SK-N-SH (cell line): ENCODE results near the gene PPRC1. TPM values are rescaled to one million over a fixed set of nuclear protein-coding genes. Genes with fewer than 3 reads are reported as not detected.

Experiments
- CTCF ChIA-PET: fragments of 300-600, 350-600 bp; formaldehyde crosslinking; extraction: SDS; loops from one replicate; lab custom pipeline; 2021; lab: Yijun Ruan, JAX
- POLR2A ChIA-PET: fragments of 350-600 bp; sonication (Branson Sonifier 250); formaldehyde crosslinking; extraction: SDS; loops from one replicate; lab custom pipeline; 2020; ENCODE audit warnings: antibody characterized with exemption, inconsistent platforms; lab: Yijun Ruan, JAX
- DNase-seq: peaks from one replicate; pipeline ENCODE4 v3.0.0; 2012
- H2AFZ ChIP-seq: fragments of 200-600 bp; sonication (generic); 2 replicates; pipeline ENCODE4 v1.8.1; 2016; ENCODE audit warnings: antibody characterized with exemption, mild to moderate bottlenecking, low read depth
- H3F3A ChIP-seq: fragments of 200-600 bp; sonication (generic); replicated peaks from 2 replicates; pipeline ENCODE3; 2016; ENCODE audit warnings: antibody characterized with exemption, mild to moderate bottlenecking; ENCODE audit not compliant: insufficient read depth
- H3K27ac ChIP-seq, 2 experiments: fragments of 200-500 bp in 1 of 2; fragments of 200-600 bp in 1 of 2; sonication (Bioruptor generic) in 1 of 2; sonication (generic), shearing (Covaris generic) in 1 of 2; 2 replicates each; pipeline versions ENCODE4 v1.5.1 to v1.6.1; 2014 to 2016; ENCODE audit warnings: low read depth in 2 of 2, inconsistent platforms in 1 of 2, low read length in 1 of 2, mild to moderate bottlenecking in 1 of 2, mixed read lengths in 1 of 2
- H3K27me3 ChIP-seq: fragments of 200-600 bp; sonication (generic), shearing (Covaris generic); 2 replicates; pipeline ENCODE4 v1.6.1; 2016; ENCODE audit warnings: mixed run types; ENCODE audit not compliant: insufficient read depth
- H3K36me3 ChIP-seq, 2 experiments: fragments of 200-500 bp in 1 of 2; fragments of 200-600 bp in 1 of 2; sonication (Bioruptor generic) in 1 of 2; sonication (generic) in 1 of 2; replicated peaks in 1 of 2; 2 replicates each; pipeline versions ENCODE3 to v1.5.1; 2014 to 2016; ENCODE audit warnings: low read length in 1 of 2, mild to moderate bottlenecking in 1 of 2; ENCODE audit not compliant: insufficient read depth in 2 of 2, control insufficient read depth in 1 of 2
- H3K4me1 ChIP-seq, 2 experiments: fragments of 200-500 bp in 1 of 2; fragments of 200-600 bp in 1 of 2; sonication (Bioruptor generic) in 1 of 2; sonication (generic), shearing (Covaris generic) in 1 of 2; 2 replicates each; pipeline versions ENCODE4 v1.5.1 to v1.6.1; 2014 to 2016; ENCODE audit warnings: low read depth in 1 of 2, low read length in 1 of 2, mixed run types in 1 of 2; ENCODE audit not compliant: insufficient read depth in 2 of 2, control insufficient read depth in 1 of 2
- H3K4me2 ChIP-seq: fragments of 200-600 bp; sonication (generic), shearing (Covaris generic); 2 replicates; pipeline ENCODE4 v1.6.1; 2017; ENCODE audit warnings: mixed run types
- H3K4me3 ChIP-seq, 2 experiments: fragments of 200-500 bp in 1 of 2; fragments of 200-600 bp in 1 of 2; sonication (Bioruptor generic) in 1 of 2; sonication (generic), shearing (Covaris generic) in 1 of 2; 2 replicates each; pipeline versions ENCODE4 v1.5.1 to v1.8.1; 2014 to 2016; ENCODE audit warnings: low read depth in 2 of 2, inconsistent platforms in 1 of 2, low read length in 1 of 2, mild to moderate bottlenecking in 1 of 2, mixed read lengths in 1 of 2, moderate library complexity in 1 of 2
- H3K79me2 ChIP-seq: fragments of 200-600 bp; sonication (generic); 2 replicates; pipeline ENCODE4 v1.8.1; 2017; ENCODE audit warnings: mild to moderate bottlenecking; ENCODE audit not compliant: insufficient read depth
- H3K9ac ChIP-seq: fragments of 200-600 bp; sonication (generic); 2 replicates; pipeline ENCODE4 v1.6.1; 2017; ENCODE audit warnings: mixed run types
- H3K9me2 ChIP-seq: fragments of 200-600 bp; sonication (generic); 2 replicates; pipeline ENCODE4 v1.6.1; 2017; ENCODE audit warnings: mixed run types
- H3K9me3 ChIP-seq: fragments of 200-600 bp; sonication (generic); 2 replicates; pipeline ENCODE4 v1.6.1; 2017; ENCODE audit warnings: mixed run types, mild to moderate bottlenecking, moderate library complexity
- H4K20me1 ChIP-seq: fragments of 200-600 bp; sonication (generic); 2 replicates; pipeline ENCODE4 v1.6.1; 2017; ENCODE audit warnings: mild to moderate bottlenecking, mixed run types; ENCODE audit not compliant: insufficient read depth
- ELF1 ChIP-seq: IDR thresholded peaks from 2 replicates; pipeline ENCODE4 v1.4.0; 2012
- EZH2phosphoT487 ChIP-seq: fragments of 200-600 bp; sonication (generic); IDR thresholded peaks from 2 replicates; pipeline ENCODE4 v1.6.1; 2017; ENCODE audit warnings: low read depth, mixed run types, mild to moderate bottlenecking, antibody characterized with exemption, moderate library complexity, borderline replicate concordance
- FOSL2 ChIP-seq: IDR thresholded peaks from 2 replicates; pipeline ENCODE4 v1.4.0; 2012; ENCODE audit warnings: low read depth, mild to moderate bottlenecking, moderate library complexity, borderline replicate concordance
- FOXM1 ChIP-seq: IDR thresholded peaks from 2 replicates; pipeline ENCODE4 v1.4.0; 2012; ENCODE audit warnings: low read depth, mild to moderate bottlenecking
- GATA2 ChIP-seq: sonication (generic); formaldehyde crosslinking; IDR thresholded peaks from 2 replicates; pipeline ENCODE4 v1.5.0; 2020; ENCODE audit warnings: mild to moderate bottlenecking, missing genetic modification reagents
- MAX ChIP-seq: IDR thresholded peaks from 2 replicates; pipeline ENCODE4 v1.4.0; 2012; ENCODE audit warnings: low read depth
- MXI1 ChIP-seq: IDR thresholded peaks from 2 replicates; pipeline ENCODE4 v1.6.1; 2012; ENCODE audit warnings: mild to moderate bottlenecking, low read depth, low read length, improper control_type of control experiment
- NFIC ChIP-seq: IDR thresholded peaks from 2 replicates; pipeline ENCODE4 v1.4.0; 2012; ENCODE audit warnings: borderline replicate concordance
- PBX3 ChIP-seq: IDR thresholded peaks from 2 replicates; pipeline ENCODE4; 2012
- POLR2AphosphoS5 ChIP-seq: IDR thresholded peaks from 2 replicates; pipeline ENCODE4 v1.6.1; 2012; ENCODE audit warnings: low read depth, low read length
- RAD21 ChIP-seq: IDR thresholded peaks from 2 replicates; pipeline ENCODE4 v1.6.1; 2012; ENCODE audit warnings: mild to moderate bottlenecking, low read length
- RCOR1 ChIP-seq: fragments of 150-350 bp; IDR thresholded peaks from 2 replicates; pipeline ENCODE4 v1.6.1; 2017; ENCODE audit warnings: antibody characterized with exemption, low read length
- SIN3A ChIP-seq: IDR thresholded peaks from 2 replicates; pipeline ENCODE4 v1.6.1; 2012; ENCODE audit warnings: low read depth, mild to moderate bottlenecking, low read length, moderate library complexity, borderline replicate concordance
- SMC3 ChIP-seq: IDR thresholded peaks from 2 replicates; pipeline ENCODE4 v1.6.1; 2012; ENCODE audit warnings: low read depth, low read length, improper control_type of control experiment
- YY1 ChIP-seq: IDR thresholded peaks from 2 replicates; pipeline ENCODE4 v1.4.0; 2012; ENCODE audit warnings: low read depth, mild to moderate bottlenecking
- WGBS: methylation state at CpG from one replicate; pipeline ENCODE4 v1.1.6; 2017; ENCODE audit warnings: low lambda C conversion rate; 5-methylcytosine and 5-hydroxymethylcytosine counted together
- polyA plus RNA-seq, 3 experiments: library from polyadenylated mRNA; depleted of rRNA; stranded (reverse); fragments of >200 nt; gene quantifications; 2 replicates each; pipeline ENCODE4 v1.2.3, GENCODE V29; 2012

Gene PPRC1
- polyA plus RNA-seq, 1 of the 3 experiments (the other 2 are of a cell fraction): 23.1 TPM

- Histone ChIP-seq H3K9me2 (no peaks in the 10 kb centered on the region), H3K4me3 (no peak overlapping the region), H3K4me2 (no peak overlapping the region), H3K27ac (no peak overlapping the region), H3K79me2 (peaks cover 10% of the 10 kb centered on the region), H3K4me1 (no peaks in the 10 kb centered on the region), H4K20me1 (peaks cover 35% of the 10 kb centered on the region), H3F3A (peaks cover 4% of the 10 kb centered on the region), H3K9me3 (no peaks in the 10 kb centered on the region), H3K36me3 (peaks cover 42 to 59% of the 10 kb centered on the region in 2 experiments), H3K27me3 (no peaks in the 10 kb centered on the region), H2AFZ (no peak overlapping the region), H3K9ac (no peak overlapping the region)
- WGBS: 100% methylated on average over 2 of the region's 2 CpGs
- no peak for DNase-seq
- TF ChIP-seq GATA2 (CRISPR knock-in tag): no peak
- TF ChIP-seq PBX3: no peak
- TF ChIP-seq RAD21: no peak
- no peak for TF ChIP-seq SIN3A
- TF ChIP-seq ELF1: no peak
- TF ChIP-seq NFIC: no peak
- no peak for TF ChIP-seq YY1
- no peak for TF ChIP-seq FOXM1
- TF ChIP-seq POLR2AphosphoS5: no peak
- TF ChIP-seq MAX: no peak
- no peak for TF ChIP-seq FOSL2
- TF ChIP-seq MXI1: no peak
- TF ChIP-seq SMC3: no peak
- ChIA-PET POLR2A (no interaction called here), CTCF (no interaction called here)
These were observed 25.8 kb upstream of the PPRC1 start for GRCh38 chr10:102106998-102107397.

DNA sequence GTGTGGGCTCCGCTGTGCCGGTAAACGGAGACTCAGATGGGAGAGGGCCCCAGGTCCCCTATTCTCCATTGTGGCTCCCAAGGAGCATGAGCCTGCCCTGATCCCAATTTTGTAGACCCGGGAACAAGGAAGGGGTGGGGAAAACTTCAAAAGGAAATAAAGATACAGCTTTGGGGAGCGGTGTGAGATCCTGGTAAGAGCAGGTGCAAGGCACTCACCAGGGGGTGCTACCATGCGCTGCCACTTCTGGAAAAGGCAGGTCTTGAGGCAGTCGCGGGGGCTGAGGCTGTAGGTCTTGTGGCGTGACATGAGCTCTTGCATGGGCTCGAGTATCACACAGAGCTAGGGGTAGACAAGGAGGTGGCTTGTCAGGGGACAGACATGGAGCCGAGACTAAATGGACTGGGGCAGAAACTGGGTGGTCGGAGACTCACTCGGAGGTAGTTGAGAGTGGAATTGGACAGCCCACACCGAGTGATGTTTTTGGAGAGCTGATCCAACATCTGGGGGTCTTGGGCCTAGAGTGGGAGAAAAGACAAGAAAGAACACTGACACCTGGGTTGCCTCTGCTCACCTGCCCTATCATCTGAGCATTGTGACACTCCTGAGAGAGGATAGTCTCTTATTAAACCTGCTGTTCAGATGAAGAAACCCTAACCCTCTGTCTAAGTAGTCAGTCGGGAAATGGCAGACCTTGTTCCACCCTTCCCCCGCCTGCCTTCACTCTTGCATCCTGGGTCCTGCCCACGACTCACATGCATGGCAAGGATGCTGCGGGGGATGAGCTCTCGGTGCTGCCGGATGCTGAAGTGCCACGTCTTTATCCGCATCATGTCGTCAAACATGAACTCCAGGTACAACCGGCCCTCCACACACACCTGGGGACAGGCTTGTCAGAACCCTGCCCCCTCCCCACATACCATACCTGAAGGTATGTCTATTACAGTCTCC lies 23.4 kb upstream of the PPRC1 start:
- peaks cover 34% of the 10 kb centered on the region for H3K79me2 ChIP-seq
- no peak overlapping the region for H3K4me3 ChIP-seq
- H3K9me3 ChIP-seq: no peaks in the 10 kb centered on the region
- DNase-seq: no peak
- CTCF ChIA-PET: interaction anchor here (1.4 to 1.6 kb wide), 2 partner anchors 37 to 121 kb away, joined by 3 read pairs; no protein-coding TSS in a partner anchor
- H3K4me2 ChIP-seq: no peak overlapping the region
- H3F3A ChIP-seq: peaks cover 4% of the 10 kb centered on the region
- H3K27ac ChIP-seq: no peak overlapping the region
- H3K27me3 ChIP-seq: no peaks in the 10 kb centered on the region
- H4K20me1 ChIP-seq: peaks cover 57% of the 10 kb centered on the region
- H2AFZ ChIP-seq: no peak overlapping the region
- no peaks in the 10 kb centered on the region for H3K9me2 ChIP-seq
- POLR2A ChIA-PET: no interaction called here
- TF ChIP-seq EZH2phosphoT487: no peak
- no peak for TF ChIP-seq RCOR1
- TF ChIP-seq, all 33 proteins: peak for 0
- 92% methylated on average over 24 of the region's 24 CpGs for WGBS
- Histone ChIP-seq H3K4me1 (peaks cover 5 to 14% of the 10 kb centered on the region in 2 experiments; a peak in 3 of 4 replicates), H3K36me3 (peaks cover 42 to 58% of the 10 kb centered on the region in 2 experiments), H3K9ac (no peak overlapping the region)
